Spinal cord (tissue), 10 donors: ENCODE measurements around the gene ATF5. TPM values are rescaled to one million over a fixed set of nuclear protein-coding genes. Genes with fewer than 3 reads are reported as not detected.

Experiments
- DNase-seq, 6 donors: peaks; one replicate each; pipeline versions ENCODE4 v3.0.0 to v3.0.0-alpha.2; 2013 to 2015; ENCODE audit warnings: low spot score in 6 of 6, low read depth in 4 of 6
- H3K27ac ChIP-seq: one replicate; pipeline ENCODE4 v1.5.1; 2013; ENCODE audit warnings: low read depth, low read length, control low read depth
- H3K27me3 ChIP-seq: one replicate; pipeline ENCODE4 v1.6.1; 2013; ENCODE audit warnings: low read length; ENCODE audit not compliant: control insufficient read depth, insufficient read depth
- H3K36me3 ChIP-seq: one replicate; pipeline ENCODE4 v1.6.1; 2013; ENCODE audit warnings: low read length; ENCODE audit not compliant: control insufficient read depth, insufficient read depth
- H3K4me1 ChIP-seq: one replicate; pipeline ENCODE4 v1.6.1; 2013; ENCODE audit warnings: low read length; ENCODE audit not compliant: control insufficient read depth, insufficient read depth
- H3K4me3 ChIP-seq: one replicate; pipeline ENCODE4 v1.5.1; 2013; ENCODE audit warnings: low read depth, low read length, control low read depth
- H3K9me3 ChIP-seq: one replicate; pipeline ENCODE4 v1.6.1; 2013; ENCODE audit warnings: low read length; ENCODE audit not compliant: control insufficient read depth, insufficient read depth
- WGBS: methylation state at CpG from one replicate; pipeline ENCODE4 v1.1.5; 2013; ENCODE audit warnings: missing lambda C conversion rate; ENCODE audit not compliant: insufficient coverage; 5-methylcytosine and 5-hydroxymethylcytosine counted together
- polyA plus RNA-seq, 2 donors: library from polyadenylated mRNA; unstranded; fragments of 120-200 nt; gene quantifications; one replicate each; pipeline ENCODE4 v1.2.1, GENCODE V29; 2013; ENCODE audit not compliant: insufficient read length in 2 of 2
- total RNA-seq, 2 donors: library from RNA; depleted of rRNA in 1 of 2; stranded (reverse); fragments of 120-200 nt in 1 of 2; fragments of >200 nt in 1 of 2; gene quantifications; one replicate each; pipeline versions ENCODE4 v1.2.3 to v1.2.4, GENCODE V29; 2013 to 2014
- donor health status: healthy.

Gene ATF5
- total and polyA plus RNA-seq, 4 donors = 2.6 to 19.5 (median 13.1) TPM

- Histone ChIP-seq H3K4me1 (peaks cover 3% of the 10 kb centered on the region), H3K36me3 (peaks cover 88% of the 10 kb centered on the region), H3K27ac (no peak overlapping the region), H3K4me3 (no peak overlapping the region), H3K9me3 (no peaks in the 10 kb centered on the region), H3K27me3 (peaks cover 5% of the 10 kb centered on the region)
- WGBS = 95% methylated on average over 3 of the region's 3 CpGs
- DNase-seq = no peak
Observed at GRCh38 chr19:49884760-49885159, 44.2 kb upstream of the ATF5 start.

GRCh38 chr19:49887037-49887664 is 41.9 kb upstream of the ATF5 start:
- Histone ChIP-seq H3K36me3 (peaks cover 64% of the 10 kb centered on the region), H3K4me1 (peaks cover 10% of the 10 kb centered on the region), H3K27ac (no peak overlapping the region), H3K4me3 (no peak overlapping the region), H3K9me3 (no peaks in the 10 kb centered on the region), H3K27me3 (peaks cover 10% of the 10 kb centered on the region)
- DNase-seq = no peak
- 87% methylated on average over 16 of the region's 23 CpGs for WGBS

- WGBS = 68% methylated on average over 38 of the region's 54 CpGs
- Histone ChIP-seq H3K4me1 (peaks cover 10% of the 10 kb centered on the region), H3K36me3 (peaks cover 57% of the 10 kb centered on the region), H3K27ac (no peak overlapping the region), H3K4me3 (no peak overlapping the region), H3K27me3 (peaks cover 10% of the 10 kb centered on the region), H3K9me3 (no peaks in the 10 kb centered on the region)
- DNase-seq = no peak
Observed at GRCh38 chr19:49887665-49888509, 41.1 kb upstream of the ATF5 start.

GRCh38 chr19:49888510-49888824 is 40.5 kb upstream of the ATF5 start:
- DNase-seq = no peak
- Histone ChIP-seq H3K9me3 (no peaks in the 10 kb centered on the region), H3K27ac (no peak overlapping the region), H3K4me1 (peaks cover 10% of the 10 kb centered on the region), H3K27me3 (peaks cover 10% of the 10 kb centered on the region), H3K36me3 (peaks cover 51% of the 10 kb centered on the region), H3K4me3 (no peak overlapping the region)
- 66% methylated on average over 15 of the region's 18 CpGs for WGBS

GRCh38 chr19:49889038-49889686 is 39.8 kb upstream of the ATF5 start:
- Histone ChIP-seq H3K4me3 (no peak overlapping the region), H3K27me3 (peaks cover 10% of the 10 kb centered on the region), H3K9me3 (no peaks in the 10 kb centered on the region), H3K36me3 (peaks cover 44% of the 10 kb centered on the region), H3K4me1 (peaks cover 10% of the 10 kb centered on the region), H3K27ac (no peak overlapping the region)
- WGBS = 93% methylated on average over 23 of the region's 23 CpGs
- no peak for DNase-seq

GRCh38 chr19:49889687-49890348 is 39.2 kb upstream of the ATF5 start:
- H3K4me3 ChIP-seq = peak overlapping the region; percentile 18
- peaks cover 38% of the 10 kb centered on the region for H3K36me3 ChIP-seq
- WGBS = 15% methylated on average over 71 of the region's 71 CpGs
- H3K9me3 ChIP-seq = no peaks in the 10 kb centered on the region
- DNase-seq = peak in 3 of 6 donors; percentile 35 to 82 (median 80)
- H3K27ac ChIP-seq = no peak overlapping the region
- H3K4me1 ChIP-seq = peaks cover 10% of the 10 kb centered on the region
- peaks cover 10% of the 10 kb centered on the region for H3K27me3 ChIP-seq

GRCh38 chr19:49890349-49891311 is 38.4 kb upstream of the ATF5 start:
- DNase-seq = no peak
- peaks cover 10% of the 10 kb centered on the region for H3K4me1 ChIP-seq
- WGBS = 7% methylated on average over 61 of the region's 69 CpGs
- no peaks in the 10 kb centered on the region for H3K9me3 ChIP-seq
- no peak overlapping the region for H3K27ac ChIP-seq
- peaks cover 30% of the 10 kb centered on the region for H3K36me3 ChIP-seq
- H3K27me3 ChIP-seq = peaks cover 10% of the 10 kb centered on the region
- peak overlapping the region; percentile 18 for H3K4me3 ChIP-seq

GRCh38 chr19:49891393-49891792 is 37.6 kb upstream of the ATF5 start:
- Histone ChIP-seq H3K9me3 (no peaks in the 10 kb centered on the region), H3K4me3 (no peak overlapping the region), H3K36me3 (peaks cover 28% of the 10 kb centered on the region), H3K27ac (no peak overlapping the region), H3K27me3 (peaks cover 10% of the 10 kb centered on the region), H3K4me1 (peaks cover 10% of the 10 kb centered on the region)
- WGBS = 80% methylated on average over 16 of the region's 17 CpGs
- no peak for DNase-seq

GRCh38 chr19:49892716-49893115 is 36.3 kb upstream of the ATF5 start:
- no peak for DNase-seq
- Histone ChIP-seq H3K27me3 (peaks cover 10% of the 10 kb centered on the region), H3K4me1 (peaks cover 18% of the 10 kb centered on the region), H3K36me3 (peaks cover 19% of the 10 kb centered on the region), H3K4me3 (no peak overlapping the region), H3K9me3 (no peaks in the 10 kb centered on the region), H3K27ac (no peak overlapping the region)
- WGBS = no CpG with 5 or more reads among the region's 1 CpG
